K562 (cell line): ENCODE measurements around the gene CRCP. TPM values are rescaled to one million over a fixed set of nuclear protein-coding genes. Genes with fewer than 3 reads are reported as not detected.

Source experiments
- BCL6 ChIP-seq: fragments of 250-450 bp; sonication (Bioruptor Pico); IDR thresholded peaks from 2 replicates; pipeline ENCODE4 v1.4.0; 2020
- C11orf30 ChIP-seq: fragments of 450-650 bp; IDR thresholded peaks from 2 replicates; pipeline ENCODE4 v1.6.1; 2016; ENCODE audit warnings: low read depth, mild to moderate bottlenecking
- ELF1 ChIP-seq: fragments of 200-800 bp; sonication (Bioruptor generic); IDR thresholded peaks from 2 replicates; pipeline ENCODE4 v1.6.1; 2016; ENCODE audit warnings: missing genetic modification characterization, missing compliant biosample characterization
- ESRRA ChIP-seq: fragments of 450-650 bp; IDR thresholded peaks from 2 replicates; pipeline ENCODE4 v1.6.1; 2014; ENCODE audit warnings: low read depth, mild to moderate bottlenecking, moderate library complexity, borderline replicate concordance
- HEY1 ChIP-seq: fragments of 250-450 bp; sonication (Bioruptor Pico); IDR thresholded peaks from 2 replicates; pipeline ENCODE4 v1.5.0; 2020; ENCODE audit warnings: mild to moderate bottlenecking, moderate library complexity, borderline replicate concordance
- MTA3 ChIP-seq: fragments of 450-650 bp; formaldehyde crosslinking; IDR thresholded peaks from 2 replicates; pipeline ENCODE4 v1.6.1; 2017; ENCODE audit warnings: mild to moderate bottlenecking, borderline replicate concordance
- NCOR1 ChIP-seq: fragments of 450-650 bp; IDR thresholded peaks from 2 replicates; pipeline ENCODE4 v1.6.1; 2016; ENCODE audit warnings: mild to moderate bottlenecking, moderate library complexity
- NR2C2 ChIP-seq, 2 experiments: fragments of 200-800 bp in 1 of 2; sonication (Bioruptor generic) in 1 of 2; sonication (generic) in 1 of 2; formaldehyde crosslinking in 1 of 2; IDR thresholded peaks; 2 replicates each; pipeline versions ENCODE4 v1.6.1 to v1.8.0; 2016 to 2022; ENCODE audit warnings: mild to moderate bottlenecking in 1 of 2, missing compliant biosample characterization in 1 of 2, missing genetic modification characterization in 1 of 2, missing genetic modification reagents in 1 of 2
- POLR3A ChIP-seq: IDR thresholded peaks from 2 replicates; pipeline ENCODE4 v1.6.1; 2011; ENCODE audit warnings: borderline replicate concordance, mild to moderate bottlenecking, moderate library complexity; ENCODE audit not compliant: insufficient read length, insufficient read depth; ENCODE audit errors: extremely low read depth
- PURB ChIP-seq: sonication (generic); formaldehyde crosslinking; IDR thresholded peaks from 2 replicates; pipeline ENCODE4 v1.9.0; 2021; ENCODE audit warnings: low read depth, mild to moderate bottlenecking, missing genetic modification reagents
- polyA plus RNA-seq, 8 experiments: library from polyadenylated mRNA; depleted of rRNA in 4 of 8; stranded (reverse) in 5 of 8; unstranded in 3 of 8; fragments of >200 nt; fragmentation: Nextera tagmentation in 2 of 8; fragmentation: Illumina TruSeq in 1 of 8; extraction: Ambion mirVana in 2 of 8; extraction: Trizol in 1 of 8; gene quantifications; 2 replicates each; pipeline versions ENCODE4 v1.2.1 to v1.2.3, GENCODE V29; 2011 to 2014; ENCODE audit warnings: inconsistent platforms in 1 of 8, missing spikeins in 1 of 8
- total RNA-seq, 7 experiments: library from RNA; depleted of rRNA in 6 of 7; stranded (reverse); fragments of >200 nt in 6 of 7; fragmentation: Illumina TruSeq in 2 of 7; extraction: Trizol in 2 of 7; gene quantifications; 2 replicates each; pipeline versions ENCODE4 v1.2.1 to v1.2.3, GENCODE V29; 2011 to 2021; ENCODE audit warnings: low replicate concordance in 1 of 7
- TF ChIP-seq, protein P1 (sequence below), 2 experiments: fragments of 450-650 bp in 1 of 2; IDR thresholded peaks; 2 replicates each; pipeline ENCODE4 v1.6.1; 2011 to 2017; ENCODE audit warnings: low read depth in 2 of 2, antibody characterized with exemption in 1 of 2, borderline replicate concordance in 1 of 2, low read length in 1 of 2, mild to moderate bottlenecking in 1 of 2, mixed read lengths in 1 of 2; ENCODE audit not compliant: control insufficient read depth in 1 of 2
- TF ChIP-seq, protein P2 (sequence below): sonication (generic); formaldehyde crosslinking; IDR thresholded peaks from 2 replicates; pipeline ENCODE4 v1.8.1; 2022; ENCODE audit warnings: missing genetic modification reagents
- TF ChIP-seq, protein P3 (sequence below): IDR thresholded peaks from 2 replicates; pipeline ENCODE4 v1.6.1; 2014; ENCODE audit warnings: antibody characterized with exemption
- TF ChIP-seq, protein P4 (sequence below): fragments of 450-650 bp; conservative IDR thresholded peaks from 2 replicates; pipeline ENCODE4 v1.6.1; 2016; ENCODE audit warnings: missing genetic modification characterization, low read depth, mild to moderate bottlenecking, missing compliant biosample characterization, moderate library complexity
- TF ChIP-seq, protein P5 (sequence below): fragments of 450-650 bp; IDR thresholded peaks from 2 replicates; pipeline ENCODE4 v1.6.1; 2016; ENCODE audit warnings: mild to moderate bottlenecking

The CRCP gene
- total and polyA plus RNA-seq, 9 of the 15 experiments (the other 6 are each of a cell fraction or from before 2014, with no cell fraction given): 22.1 to 58.3 (median 43.4) TPM

DNA sequence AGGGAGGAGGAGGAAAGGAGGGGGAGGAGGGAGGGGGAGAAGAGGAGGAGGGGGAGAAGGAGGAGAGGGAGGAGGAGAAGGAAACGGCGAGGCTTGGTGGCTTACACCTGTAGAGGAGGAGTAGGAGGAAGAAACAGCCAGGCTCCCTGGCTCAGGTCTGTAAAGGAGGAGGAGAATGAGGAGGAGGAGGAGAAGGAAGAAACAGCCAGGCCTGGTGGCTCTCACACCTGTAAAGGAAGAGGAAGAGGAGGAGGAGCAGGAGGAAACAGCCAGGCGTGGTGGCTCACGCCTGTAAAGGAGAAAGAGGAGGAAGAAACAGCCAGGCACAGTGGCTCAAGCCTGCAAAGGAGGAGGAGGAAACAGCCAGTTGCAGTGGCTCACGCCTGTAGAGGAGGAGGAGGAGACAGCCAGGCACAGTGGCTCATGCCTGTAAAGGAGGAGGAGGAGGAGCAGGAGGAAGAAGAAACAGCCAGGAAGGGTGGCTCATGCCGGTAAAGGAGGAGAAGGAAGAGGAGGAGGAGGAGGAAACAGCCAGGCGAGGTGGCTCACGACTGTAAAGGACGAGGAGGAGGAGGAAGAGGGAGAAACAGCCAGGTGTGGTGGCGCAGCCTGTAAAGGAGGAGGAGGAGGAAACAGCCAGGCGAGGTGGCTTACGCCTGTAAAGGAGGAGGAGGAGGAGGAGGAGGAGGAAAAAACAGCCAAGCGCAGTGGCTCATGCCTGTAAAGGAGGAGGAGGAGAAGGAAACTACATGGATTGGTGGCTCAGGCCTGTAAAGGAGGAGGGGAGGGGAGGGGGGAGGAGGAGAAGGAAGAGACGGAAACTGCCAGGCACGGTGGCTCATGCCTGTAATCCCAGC, 14.9 kb upstream of the CRCP start (continued):
- TF ChIP-seq, protein P1, sequence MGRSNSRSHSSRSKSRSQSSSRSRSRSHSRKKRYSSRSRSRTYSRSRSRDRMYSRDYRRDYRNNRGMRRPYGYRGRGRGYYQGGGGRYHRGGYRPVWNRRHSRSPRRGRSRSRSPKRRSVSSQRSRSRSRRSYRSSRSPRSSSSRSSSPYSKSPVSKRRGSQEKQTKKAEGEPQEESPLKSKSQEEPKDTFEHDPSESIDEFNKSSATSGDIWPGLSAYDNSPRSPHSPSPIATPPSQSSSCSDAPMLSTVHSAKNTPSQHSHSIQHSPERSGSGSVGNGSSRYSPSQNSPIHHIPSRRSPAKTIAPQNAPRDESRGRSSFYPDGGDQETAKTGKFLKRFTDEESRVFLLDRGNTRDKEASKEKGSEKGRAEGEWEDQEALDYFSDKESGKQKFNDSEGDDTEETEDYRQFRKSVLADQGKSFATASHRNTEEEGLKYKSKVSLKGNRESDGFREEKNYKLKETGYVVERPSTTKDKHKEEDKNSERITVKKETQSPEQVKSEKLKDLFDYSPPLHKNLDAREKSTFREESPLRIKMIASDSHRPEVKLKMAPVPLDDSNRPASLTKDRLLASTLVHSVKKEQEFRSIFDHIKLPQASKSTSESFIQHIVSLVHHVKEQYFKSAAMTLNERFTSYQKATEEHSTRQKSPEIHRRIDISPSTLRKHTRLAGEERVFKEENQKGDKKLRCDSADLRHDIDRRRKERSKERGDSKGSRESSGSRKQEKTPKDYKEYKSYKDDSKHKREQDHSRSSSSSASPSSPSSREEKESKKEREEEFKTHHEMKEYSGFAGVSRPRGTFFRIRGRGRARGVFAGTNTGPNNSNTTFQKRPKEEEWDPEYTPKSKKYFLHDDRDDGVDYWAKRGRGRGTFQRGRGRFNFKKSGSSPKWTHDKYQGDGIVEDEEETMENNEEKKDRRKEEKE (IDR thresholded peaks at IDR 0.05; ENCODE audit: borderline replicate concordance in 1 of 2, control insufficient read depth in 1 of 2, low read depth in 2 of 2, low read length in 1 of 2): no peak; a peak in 1 of 4 replicates
- TF ChIP-seq BCL6 (CRISPR knock-in tag): no peak
- TF ChIP-seq C11orf30: no peak
- no peak for TF ChIP-seq PURB
- TF ChIP-seq, protein P2, sequence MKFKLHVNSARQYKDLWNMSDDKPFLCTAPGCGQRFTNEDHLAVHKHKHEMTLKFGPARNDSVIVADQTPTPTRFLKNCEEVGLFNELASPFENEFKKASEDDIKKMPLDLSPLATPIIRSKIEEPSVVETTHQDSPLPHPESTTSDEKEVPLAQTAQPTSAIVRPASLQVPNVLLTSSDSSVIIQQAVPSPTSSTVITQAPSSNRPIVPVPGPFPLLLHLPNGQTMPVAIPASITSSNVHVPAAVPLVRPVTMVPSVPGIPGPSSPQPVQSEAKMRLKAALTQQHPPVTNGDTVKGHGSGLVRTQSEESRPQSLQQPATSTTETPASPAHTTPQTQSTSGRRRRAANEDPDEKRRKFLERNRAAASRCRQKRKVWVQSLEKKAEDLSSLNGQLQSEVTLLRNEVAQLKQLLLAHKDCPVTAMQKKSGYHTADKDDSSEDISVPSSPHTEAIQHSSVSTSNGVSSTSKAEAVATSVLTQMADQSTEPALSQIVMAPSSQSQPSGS: no peak
- no peak for TF ChIP-seq POLR3A
- no peak for TF ChIP-seq NR2C2 (CRISPR knock-in tag; IDR thresholded peaks at IDR 0.05)
- no peak for TF ChIP-seq NR2C2 (tag; IDR thresholded peaks at IDR 0.05)
- TF ChIP-seq, protein P3, sequence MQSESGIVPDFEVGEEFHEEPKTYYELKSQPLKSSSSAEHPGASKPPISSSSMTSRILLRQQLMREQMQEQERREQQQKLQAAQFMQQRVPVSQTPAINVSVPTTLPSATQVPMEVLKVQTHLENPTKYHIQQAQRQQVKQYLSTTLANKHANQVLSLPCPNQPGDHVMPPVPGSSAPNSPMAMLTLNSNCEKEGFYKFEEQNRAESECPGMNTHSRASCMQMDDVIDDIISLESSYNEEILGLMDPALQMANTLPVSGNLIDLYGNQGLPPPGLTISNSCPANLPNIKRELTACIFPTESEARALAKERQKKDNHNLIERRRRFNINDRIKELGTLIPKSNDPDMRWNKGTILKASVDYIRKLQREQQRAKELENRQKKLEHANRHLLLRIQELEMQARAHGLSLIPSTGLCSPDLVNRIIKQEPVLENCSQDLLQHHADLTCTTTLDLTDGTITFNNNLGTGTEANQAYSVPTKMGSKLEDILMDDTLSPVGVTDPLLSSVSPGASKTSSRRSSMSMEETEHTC: no peak
- TF ChIP-seq ELF1 (tag): peak; percentile 28; the same call in 1 of the 2 replicates
- TF ChIP-seq MTA3: 0 out of 2 replicates have a peak, but pooled peaks have one; percentile 56
- TF ChIP-seq ESRRA: no peak
- 0 out of 2 replicates have a peak, but pooled peaks have one; percentile 28 for TF ChIP-seq HEY1
- TF ChIP-seq NCOR1: peak; percentile 42; the same call in 1 of the 2 replicates
- TF ChIP-seq, protein P4, sequence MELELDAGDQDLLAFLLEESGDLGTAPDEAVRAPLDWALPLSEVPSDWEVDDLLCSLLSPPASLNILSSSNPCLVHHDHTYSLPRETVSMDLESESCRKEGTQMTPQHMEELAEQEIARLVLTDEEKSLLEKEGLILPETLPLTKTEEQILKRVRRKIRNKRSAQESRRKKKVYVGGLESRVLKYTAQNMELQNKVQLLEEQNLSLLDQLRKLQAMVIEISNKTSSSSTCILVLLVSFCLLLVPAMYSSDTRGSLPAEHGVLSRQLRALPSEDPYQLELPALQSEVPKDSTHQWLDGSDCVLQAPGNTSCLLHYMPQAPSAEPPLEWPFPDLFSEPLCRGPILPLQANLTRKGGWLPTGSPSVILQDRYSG: no peak
- TF ChIP-seq, protein P5, sequence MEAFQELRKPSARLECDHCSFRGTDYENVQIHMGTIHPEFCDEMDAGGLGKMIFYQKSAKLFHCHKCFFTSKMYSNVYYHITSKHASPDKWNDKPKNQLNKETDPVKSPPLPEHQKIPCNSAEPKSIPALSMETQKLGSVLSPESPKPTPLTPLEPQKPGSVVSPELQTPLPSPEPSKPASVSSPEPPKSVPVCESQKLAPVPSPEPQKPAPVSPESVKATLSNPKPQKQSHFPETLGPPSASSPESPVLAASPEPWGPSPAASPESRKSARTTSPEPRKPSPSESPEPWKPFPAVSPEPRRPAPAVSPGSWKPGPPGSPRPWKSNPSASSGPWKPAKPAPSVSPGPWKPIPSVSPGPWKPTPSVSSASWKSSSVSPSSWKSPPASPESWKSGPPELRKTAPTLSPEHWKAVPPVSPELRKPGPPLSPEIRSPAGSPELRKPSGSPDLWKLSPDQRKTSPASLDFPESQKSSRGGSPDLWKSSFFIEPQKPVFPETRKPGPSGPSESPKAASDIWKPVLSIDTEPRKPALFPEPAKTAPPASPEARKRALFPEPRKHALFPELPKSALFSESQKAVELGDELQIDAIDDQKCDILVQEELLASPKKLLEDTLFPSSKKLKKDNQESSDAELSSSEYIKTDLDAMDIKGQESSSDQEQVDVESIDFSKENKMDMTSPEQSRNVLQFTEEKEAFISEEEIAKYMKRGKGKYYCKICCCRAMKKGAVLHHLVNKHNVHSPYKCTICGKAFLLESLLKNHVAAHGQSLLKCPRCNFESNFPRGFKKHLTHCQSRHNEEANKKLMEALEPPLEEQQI: no peak
